Activated CD8-positive, alpha-beta T cell treated with anti-CD3 and anti-CD28 coated beads for 36 hours (primary cell): ENCODE results near the gene CKMT1B. TPM values are rescaled to one million over a fixed set of nuclear protein-coding genes. Genes with fewer than 3 reads are reported as not detected.
"Not testable (repeated sequence)": the region's sequence is repeated elsewhere in the genome, so short reads cannot be mapped to it uniquely, and the experiment has no call there.

Experiments used
- ATAC-seq: fragments of 200-7000 bp; cut with Tn5 transposase; one replicate; pipeline ENCODE4 v1.10.0; 2021; ENCODE audit warnings: mild to moderate bottlenecking, moderate library complexity
- CTCF ChIA-PET: fragments of 350-600 bp; sonication (Branson Sonifier 250); formaldehyde crosslinking; loops from one replicate; lab custom pipeline; 2021; ENCODE audit warnings: antibody characterized with exemption; lab: Charles Lee
- POLR2A ChIA-PET: fragments of 350-600 bp; sonication (Branson Sonifier 250); formaldehyde crosslinking; loops from one replicate; lab custom pipeline; 2021; ENCODE audit warnings: antibody characterized with exemption; lab: Charles Lee
- DNase-seq: peaks from one replicate; pipeline ENCODE4 v3.0.0-alpha.2; 2020
- H3K27ac Mint-ChIP-seq: one replicate; pipeline ENCODE4 v1.8.0; 2021; ENCODE audit warnings: mild to moderate bottlenecking, mixed read lengths
- H3K27me3 Mint-ChIP-seq: one replicate; pipeline ENCODE4 v1.8.0; 2021; ENCODE audit warnings: mixed read lengths
- H3K36me3 Mint-ChIP-seq: one replicate; pipeline ENCODE4 v1.8.0; 2021; ENCODE audit warnings: low read depth, mixed read lengths
- H3K4me1 Mint-ChIP-seq: one replicate; pipeline ENCODE4 v1.8.0; 2021; ENCODE audit warnings: low read depth, mixed read lengths
- H3K4me3 Mint-ChIP-seq: one replicate; pipeline ENCODE4 v1.8.0; 2021; ENCODE audit warnings: mild to moderate bottlenecking, moderate library complexity, mixed read lengths
- H3K9me3 Mint-ChIP-seq: one replicate; pipeline ENCODE4 v1.8.0; 2021; ENCODE audit warnings: mixed read lengths
- CTCF ChIP-seq: fragments of 200-600 bp; IDR thresholded peaks from one replicate; pipeline ENCODE4 v1.8.0; 2022; ENCODE audit warnings: antibody characterized with exemption, mild to moderate bottlenecking
- intact Hi-C: fragments of 100-400 bp; cut with micrococcal nuclease; formaldehyde crosslinking; loops from one replicate; pipeline ENCODE4 v1.10.0; 2022
- total RNA-seq, 2 experiments: library from RNA; stranded (reverse); gene quantifications; one replicate each; pipeline ENCODE4 v1.2.3, GENCODE V29; 2021

CKMT1B gene
- total RNA-seq, 2 experiments from 2014 or later: 0.18 to 0.41 TPM

- peaks cover 17% of the 10 kb centered on the region for H3K27me3 Mint-ChIP-seq
- H3K4me3 Mint-ChIP-seq, ATAC-seq, intact Hi-C loops, H3K9me3 Mint-ChIP-seq, POLR2A ChIA-PET, H3K4me1 Mint-ChIP-seq, DNase-seq, H3K36me3 Mint-ChIP-seq, H3K27ac Mint-ChIP-seq, CTCF ChIA-PET: not testable (repeated sequence)
These were observed 8.4 kb downstream of the CKMT1B start for GRCh38 chr15:43602233-43602632.

GRCh38 chr15:43617750-43618149 lies 23.9 kb downstream of the CKMT1B start:
- ATAC-seq, H3K4me1 Mint-ChIP-seq, H3K27ac Mint-ChIP-seq, CTCF ChIA-PET, intact Hi-C loops, DNase-seq, H3K9me3 Mint-ChIP-seq, H3K27me3 Mint-ChIP-seq, POLR2A ChIA-PET, H3K36me3 Mint-ChIP-seq, H3K4me3 Mint-ChIP-seq: not testable (repeated sequence)

GRCh38 chr15:43618700-43619099 lies 24.9 kb downstream of the CKMT1B start, which contains the start of gene STRC:
TSS of gene STRC (minus strand) at chr15:43618800. CDS start at chr15:43618722, 78 bp downstream.
- H3K4me3 Mint-ChIP-seq, ATAC-seq, H3K4me1 Mint-ChIP-seq, H3K27ac Mint-ChIP-seq, intact Hi-C loops, H3K27me3 Mint-ChIP-seq, CTCF ChIA-PET, DNase-seq, POLR2A ChIA-PET, H3K9me3 Mint-ChIP-seq, H3K36me3 Mint-ChIP-seq: not testable (repeated sequence)

- POLR2A ChIA-PET, H3K4me1 Mint-ChIP-seq, intact Hi-C loops, H3K27me3 Mint-ChIP-seq, H3K27ac Mint-ChIP-seq, H3K4me3 Mint-ChIP-seq, DNase-seq, H3K9me3 Mint-ChIP-seq, CTCF ChIA-PET, ATAC-seq, H3K36me3 Mint-ChIP-seq: not testable (repeated sequence)
These were observed 28.4 kb downstream of the CKMT1B start for GRCh38 chr15:43622068-43622799.

GRCh38 chr15:43625106-43625505 lies 31.3 kb downstream of the CKMT1B start:
- Mint-ChIP-seq H3K27ac (no peak overlapping the region), H3K4me1 (no peaks in the 10 kb centered on the region), H3K4me3 (no peak overlapping the region), H3K36me3 (no peaks in the 10 kb centered on the region), H3K9me3 (no peaks in the 10 kb centered on the region), H3K27me3 (peaks cover 6% of the 10 kb centered on the region)
- DNase-seq: no peak
- TF ChIP-seq CTCF: no peak
- CTCF ChIA-PET: no interaction called here
- intact Hi-C loops: no loop called here
- ATAC-seq: no peak
- POLR2A ChIA-PET: no interaction called here

- H3K36me3 Mint-ChIP-seq, DNase-seq, ATAC-seq, H3K27me3 Mint-ChIP-seq, H3K4me3 Mint-ChIP-seq, CTCF ChIA-PET, H3K9me3 Mint-ChIP-seq, intact Hi-C loops, H3K27ac Mint-ChIP-seq, H3K4me1 Mint-ChIP-seq: not testable (repeated sequence)
- POLR2A ChIA-PET: interaction anchor here (0.6 kb wide), 1 partner anchor 126 kb away, joined by 3 read pairs; no protein-coding TSS in a partner anchor
These were observed 33.1 kb downstream of the CKMT1B start for GRCh38 chr15:43626937-43627336.

GRCh38 chr15:43638464-43639204 lies 44.8 kb downstream of the CKMT1B start:
- intact Hi-C loops, H3K4me1 Mint-ChIP-seq, DNase-seq, H3K36me3 Mint-ChIP-seq, POLR2A ChIA-PET, ATAC-seq, H3K27me3 Mint-ChIP-seq, H3K9me3 Mint-ChIP-seq, H3K27ac Mint-ChIP-seq, CTCF ChIA-PET, H3K4me3 Mint-ChIP-seq: not testable (repeated sequence)

Other genes with a start within 250 kb of the CKMT1B start
- 10 to 100 TPM; 20.9 to 23.8 TPM for gene ZSCAN29, start 223.0 kb upstream of the CKMT1B start, total RNA-seq
- 10 to 100 TPM; 32.9 to 33.4 TPM for gene TUBGCP4, start 222.9 kb upstream of the CKMT1B start, total RNA-seq
- 10 to 100 TPM; 20.6 to 23.0 TPM for gene TP53BP1, start 100.9 kb upstream of the CKMT1B start, total RNA-seq
- under 1 TPM; 0.78 to 0.86 TPM for gene MAP1A, start 76.4 kb upstream of the CKMT1B start, total RNA-seq
- 10 to 100 TPM; 48.5 to 55.9 TPM for gene PPIP5K1, start 3.8 kb upstream of the CKMT1B start, total RNA-seq
- under 1 TPM; 0.36 to 0.72 TPM for gene STRC, start 24.8 kb downstream of the CKMT1B start, total RNA-seq
- 1 to 10 TPM; 6.6 to 9.0 TPM for gene CATSPER2, start 54.8 kb downstream of the CKMT1B start, total RNA-seq
- gene CKMT1A, start 99.8 kb downstream of the CKMT1B start, total RNA-seq: under 1 TPM; 0.32 to 0.38 TPM
- gene PDIA3, start 152.4 kb downstream of the CKMT1B start, total RNA-seq: 100 to 1,000 TPM; 213 to 241 TPM
- gene ELL3, start 182.9 kb downstream of the CKMT1B start, total RNA-seq: 1 to 10 TPM; 2.3 to 2.4 TPM
- gene SERF2, start 198.3 kb downstream of the CKMT1B start, total RNA-seq: 100 to 1,000 TPM; 775 to 810 TPM
- gene SERINC4, start 206.2 kb downstream of the CKMT1B start, total RNA-seq: under 1 TPM in 1 of 2 experiments, not detected in 1; 0.09 TPM
- gene HYPK, start 206.6 kb downstream of the CKMT1B start, total RNA-seq: 10 to 100 TPM; 15.5 to 16.1 TPM
- gene MFAP1, start 230.7 kb downstream of the CKMT1B start, total RNA-seq: 10 to 100 TPM; 39.8 to 43.1 TPM
- gene WDR76, start 233.0 kb downstream of the CKMT1B start, total RNA-seq: 10 to 100 TPM; 69.9 to 79.3 TPM